ENCODE results near the gene USP10.
"Not testable (repeated sequence)": the region's sequence is repeated elsewhere in the genome, so short reads cannot be mapped to it uniquely, and the experiment has no call there.

The USP10 gene

DNA sequence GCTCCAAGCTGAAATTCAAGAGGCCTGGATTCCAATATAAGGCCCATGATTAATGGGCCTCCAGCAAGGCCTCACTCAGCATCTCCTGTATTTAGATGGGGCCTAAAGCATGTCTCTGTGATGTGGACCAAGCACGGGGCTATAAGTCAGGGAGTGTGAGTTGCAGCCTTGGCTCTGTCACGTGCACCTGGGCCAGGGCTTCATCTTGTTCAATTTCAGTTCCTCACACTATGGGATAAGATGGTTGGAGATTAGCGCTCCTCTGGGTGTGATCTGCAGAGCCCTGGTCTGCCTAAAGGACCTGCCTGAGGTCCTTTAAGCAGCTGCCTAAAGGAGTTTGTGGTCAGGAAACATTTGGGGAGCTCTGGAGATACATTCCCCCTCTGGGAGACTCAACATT lies 26.2 kb upstream of the USP10 start:
- DNase-seq (ENCODE audit: low read depth): no peak

DNA sequence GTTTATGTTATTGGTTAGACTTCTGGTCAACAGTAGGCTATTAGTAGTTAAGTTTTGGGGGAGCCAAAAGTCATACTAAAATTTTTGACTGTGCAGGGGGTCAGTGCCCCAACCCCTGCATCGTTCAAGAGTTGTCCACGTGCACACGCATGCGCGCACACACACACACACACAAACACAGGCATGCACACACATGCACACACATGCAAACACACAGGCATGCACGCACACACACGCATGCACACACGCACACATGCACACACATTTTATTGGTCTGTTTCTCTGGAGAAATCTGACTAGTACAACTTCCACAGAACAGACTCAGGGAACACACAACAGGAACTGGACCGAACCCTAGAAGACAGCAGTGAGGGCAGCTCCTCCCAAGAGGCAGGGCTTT lies 24.4 kb upstream of the USP10 start:
- no peak for DNase-seq (ENCODE audit: low read depth)

DNA sequence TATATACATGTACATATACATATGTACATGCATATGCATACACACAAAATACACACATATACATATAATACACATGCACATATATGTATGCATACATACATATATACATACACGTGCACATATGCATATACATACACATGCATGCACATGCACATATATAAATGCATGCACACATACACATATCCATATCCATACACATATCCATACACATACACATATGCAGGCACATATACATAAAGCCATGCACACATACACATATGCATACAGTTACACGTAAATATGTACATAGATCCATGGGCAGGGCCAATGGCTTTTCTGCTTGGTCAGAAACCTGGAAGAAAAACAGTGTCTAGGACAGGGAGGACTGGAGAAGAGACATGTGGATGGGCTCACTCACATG lies 23.9 kb upstream of the USP10 start:
- no peak for DNase-seq (ENCODE audit: low read depth)

DNA sequence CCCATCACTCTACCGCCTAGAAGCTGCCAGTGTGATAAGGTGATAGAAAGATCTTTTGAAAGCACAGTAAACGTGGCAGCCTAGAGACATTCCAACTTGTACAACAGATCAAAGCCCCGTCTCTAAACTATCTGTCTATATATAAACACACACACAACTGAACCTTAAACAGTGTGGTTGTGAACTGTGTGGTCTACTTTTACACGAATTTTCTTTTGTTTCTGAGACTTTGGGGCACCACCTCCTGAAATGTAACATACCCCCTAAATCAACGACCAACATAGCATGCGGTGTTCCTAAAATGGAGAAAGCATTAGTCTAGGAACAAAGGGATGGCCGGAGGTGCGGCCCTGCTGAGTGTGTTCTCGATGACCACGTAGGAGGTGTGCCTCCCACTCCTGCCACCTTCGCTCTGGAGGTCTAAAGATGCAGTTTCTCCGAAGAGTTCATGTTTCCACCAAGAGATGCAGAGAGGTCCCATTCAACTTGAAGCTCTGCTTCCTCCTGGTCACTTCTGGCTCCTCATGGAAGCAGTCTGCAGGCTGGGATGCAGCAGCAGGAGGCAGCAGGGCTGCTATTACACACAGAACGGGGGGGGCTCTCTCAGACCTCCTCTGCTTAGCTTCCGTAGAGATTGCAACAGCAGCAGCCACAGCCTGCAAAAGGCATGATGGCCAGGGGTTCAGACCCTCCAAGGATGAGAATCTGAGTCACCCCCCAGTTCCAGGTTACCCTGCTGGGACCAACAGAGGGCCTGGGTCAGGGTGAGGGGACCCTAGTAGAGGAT lies 22.6 kb upstream of the USP10 start:
- no peak for DNase-seq (ENCODE audit: low read depth)

DNA sequence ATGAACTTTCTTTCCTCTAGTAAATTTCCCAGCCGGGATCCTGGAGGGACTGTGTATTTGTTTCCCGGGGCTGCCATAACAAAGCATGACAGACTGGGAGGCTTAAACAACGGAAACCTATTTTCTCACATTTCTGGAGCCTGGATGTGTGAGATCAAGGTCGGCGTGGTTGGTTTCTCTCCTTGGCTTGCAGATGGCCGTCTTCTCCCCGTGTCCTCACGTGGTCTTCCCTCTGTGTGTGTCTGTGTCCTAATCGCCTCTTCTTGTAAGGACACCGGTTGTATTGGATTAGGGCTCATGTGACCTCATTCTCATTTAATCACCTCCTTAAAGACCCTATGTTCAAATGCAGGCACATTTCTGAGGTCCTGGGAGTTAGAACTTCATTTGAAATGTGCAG lies 22.0 kb upstream of the USP10 start:
- no peak for DNase-seq (ENCODE audit: low read depth)

DNA sequence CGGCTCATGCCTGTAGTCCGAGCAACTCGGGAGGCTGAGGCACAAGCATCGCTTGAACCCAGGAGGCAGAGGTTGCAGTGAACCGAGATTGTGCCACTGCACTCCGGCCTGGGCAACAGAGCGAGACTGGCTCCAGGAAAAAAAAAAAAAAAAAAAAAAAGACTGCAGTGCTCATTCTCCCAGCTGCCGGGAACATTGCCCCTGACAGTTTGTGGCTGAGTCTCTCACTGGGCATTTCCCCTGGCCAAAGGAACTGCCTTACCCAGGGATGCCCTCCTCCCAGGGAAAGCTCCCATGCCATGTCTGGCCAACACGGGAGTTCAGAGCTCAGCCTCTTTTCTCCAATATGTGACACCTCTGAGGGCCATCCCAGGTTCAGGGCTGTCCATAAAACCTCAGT lies 21.3 kb upstream of the USP10 start:
- DNase-seq (ENCODE audit: low read depth): no peak

DNA sequence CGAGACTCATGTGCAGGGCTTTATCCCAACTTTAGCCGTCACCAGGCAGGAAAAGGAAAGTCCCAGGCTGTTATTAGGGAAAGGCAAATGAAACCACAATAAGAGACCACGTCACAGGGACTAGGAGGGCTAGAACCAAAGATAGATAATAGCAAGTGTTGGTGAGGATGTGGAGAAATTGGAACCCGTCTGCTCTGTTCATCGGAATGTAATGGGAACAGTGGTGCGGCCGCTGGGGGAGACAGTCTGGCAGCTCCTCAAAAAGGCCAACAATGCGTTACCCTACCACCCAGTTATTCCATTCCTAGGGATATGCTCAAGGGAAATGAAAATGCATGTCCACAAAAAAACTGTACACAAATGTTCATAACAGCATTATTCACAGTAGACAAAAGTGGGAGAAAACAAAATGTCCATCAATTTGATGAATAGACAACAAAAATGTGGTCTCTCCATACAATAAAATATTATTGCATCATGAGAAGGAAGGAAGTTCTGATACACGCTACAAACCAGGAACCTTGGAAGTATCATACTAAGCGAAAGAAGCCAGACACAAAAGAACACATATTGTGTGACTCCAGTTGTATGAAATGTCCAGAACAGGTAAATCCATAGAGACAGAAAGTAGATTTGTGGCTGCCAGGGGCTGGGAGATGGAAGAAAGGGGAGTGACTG lies 19.5 kb upstream of the USP10 start:
- no peak for DNase-seq (ENCODE audit: low read depth)

DNA sequence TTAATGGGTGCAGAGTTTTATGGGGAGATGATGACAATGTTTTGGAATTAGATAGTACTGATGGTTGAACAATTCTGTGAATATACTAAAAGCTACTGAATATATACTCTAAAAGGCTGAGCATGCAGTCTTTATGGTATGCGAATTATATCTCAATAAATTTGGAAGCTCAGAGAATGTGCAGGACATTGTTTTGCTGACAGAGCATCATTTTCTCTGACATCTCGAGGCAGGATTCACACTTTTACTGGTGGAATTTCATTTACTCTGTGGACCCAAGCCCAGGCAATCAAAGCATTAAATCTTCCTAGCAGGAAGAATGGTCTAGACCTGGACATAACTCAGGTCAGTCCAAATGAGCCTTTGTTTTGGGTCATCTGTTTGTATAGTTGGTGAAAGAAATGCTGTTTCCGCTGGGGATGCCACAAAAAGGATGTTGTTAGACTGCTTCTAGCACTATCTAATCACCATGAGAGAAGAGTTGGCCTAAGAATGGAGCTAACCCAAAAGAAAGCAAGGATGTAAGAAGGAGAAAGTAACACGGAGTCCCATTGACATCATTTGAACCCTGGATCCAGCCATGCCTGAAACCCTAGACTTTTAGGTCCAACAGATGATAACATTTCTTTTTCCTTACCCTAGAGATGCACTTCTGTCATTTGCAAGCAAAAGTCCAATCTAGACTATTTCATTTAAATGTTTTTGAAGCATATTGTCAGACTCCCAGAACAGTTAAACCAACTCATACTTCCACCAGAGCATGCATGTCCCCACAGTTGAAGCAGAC lies 18.8 kb upstream of the USP10 start:
- DNase-seq (ENCODE audit: low read depth): no peak

DNA sequence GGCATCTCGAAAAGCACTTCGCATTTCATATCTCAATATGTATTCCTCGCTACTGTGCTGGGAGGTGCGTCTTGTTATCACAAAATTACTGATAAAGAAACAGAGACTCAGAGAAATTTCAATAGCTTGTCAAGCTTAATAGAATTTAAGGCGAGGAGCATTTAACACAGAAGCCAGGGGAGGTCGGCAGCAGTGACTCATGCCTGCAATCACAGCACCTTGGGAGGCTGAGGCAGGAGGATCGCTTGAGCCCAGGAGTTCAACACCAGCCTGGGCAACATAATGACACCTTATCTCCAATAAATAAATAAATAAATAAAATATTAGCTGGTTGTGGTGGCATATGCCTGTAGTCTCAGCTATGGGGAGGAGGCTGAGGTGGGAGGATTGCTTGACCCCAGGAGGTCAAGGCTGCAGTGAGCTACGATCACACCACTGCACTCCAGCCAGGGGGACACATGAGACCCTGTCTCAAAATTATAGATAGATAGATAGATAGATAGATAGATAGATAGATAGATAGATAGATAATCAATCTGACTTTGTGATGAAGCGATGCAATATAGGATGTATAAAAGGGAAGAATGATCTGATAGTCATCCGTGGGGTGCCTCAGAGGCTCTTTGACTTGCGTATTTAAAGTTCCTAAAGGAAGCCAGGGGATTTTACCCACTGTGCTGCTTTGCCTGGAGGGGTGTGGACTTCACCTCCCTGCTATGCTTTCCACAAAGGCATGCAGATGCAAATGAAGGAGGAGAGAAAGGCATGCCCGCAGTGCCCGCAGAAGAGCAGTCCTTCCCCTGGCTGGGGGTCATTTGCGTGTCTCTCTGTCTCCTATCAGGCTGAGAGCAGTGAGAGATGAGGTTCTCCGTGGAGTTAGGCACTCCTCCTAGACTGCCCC lies 15.9 kb upstream of the USP10 start:
- DNase-seq (ENCODE audit: low read depth): no peak

DNA sequence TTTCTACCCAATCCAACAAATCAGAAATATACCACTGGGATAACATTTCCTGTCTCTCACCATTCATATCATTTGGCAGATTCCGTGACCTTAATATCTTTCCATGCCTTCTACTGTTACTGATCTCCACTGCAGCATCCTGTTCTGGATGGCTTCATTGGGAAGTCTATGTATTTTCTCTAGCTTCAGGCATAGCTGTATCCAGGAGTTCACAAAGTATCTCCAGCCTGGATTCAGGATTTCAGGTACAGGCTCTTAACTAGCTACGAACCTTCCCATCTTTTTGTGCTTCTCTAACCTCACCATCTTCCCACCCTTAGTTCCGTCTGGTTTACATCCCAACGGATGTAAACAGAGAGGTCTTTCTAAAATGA lies 15.2 kb upstream of the USP10 start:
- no peak for DNase-seq (ENCODE audit: low read depth)

DNA sequence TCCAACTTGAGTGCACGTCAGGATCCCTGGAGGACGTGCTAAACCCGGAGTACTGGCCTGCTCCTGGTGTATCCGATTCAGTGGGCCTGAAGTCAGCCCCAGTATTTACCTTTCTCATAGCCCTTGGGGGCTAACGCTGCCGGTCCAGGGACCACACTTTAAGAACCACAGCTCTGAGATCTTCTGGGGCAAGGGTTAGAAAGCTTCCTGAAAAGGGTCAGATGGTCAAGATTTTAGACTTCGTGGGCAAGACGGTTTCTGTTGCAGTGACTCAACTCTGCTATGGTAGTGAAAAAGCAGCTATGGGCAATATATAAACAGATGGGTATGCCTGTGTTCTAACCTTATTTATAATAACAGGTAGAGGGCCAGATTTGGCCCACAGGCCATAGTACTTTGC lies 14.6 kb upstream of the USP10 start:
- DNase-seq (ENCODE audit: low read depth): no peak

DNA sequence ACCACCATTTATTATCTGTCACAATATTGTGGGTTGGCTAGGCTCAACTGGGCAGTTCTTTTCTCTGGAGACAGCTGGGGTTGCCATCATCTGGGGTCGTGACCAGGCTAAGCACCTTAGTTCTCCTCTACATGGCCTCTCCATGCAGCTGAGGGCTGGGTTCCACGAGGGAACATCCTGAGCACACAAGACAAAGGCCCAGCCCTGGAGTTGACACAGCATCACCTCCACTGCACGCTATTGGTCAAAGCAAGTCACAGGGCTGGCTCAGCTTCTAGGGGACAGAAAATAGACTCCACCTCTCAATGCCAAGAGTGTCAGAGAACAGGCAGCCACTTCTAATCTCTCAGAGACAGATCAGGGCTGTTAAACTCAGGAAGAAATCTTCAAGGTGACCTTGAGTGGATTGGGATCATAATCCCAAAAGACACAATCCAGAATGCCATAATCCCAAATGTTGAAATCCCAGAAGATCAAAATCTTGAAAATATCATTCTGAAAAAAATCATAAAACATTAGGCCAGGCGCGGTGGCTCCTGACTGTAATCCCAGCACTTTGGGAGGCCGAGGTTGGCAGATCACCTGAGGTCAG lies 13.0 kb upstream of the USP10 start:
- DNase-seq (ENCODE audit: low read depth): no peak

DNA sequence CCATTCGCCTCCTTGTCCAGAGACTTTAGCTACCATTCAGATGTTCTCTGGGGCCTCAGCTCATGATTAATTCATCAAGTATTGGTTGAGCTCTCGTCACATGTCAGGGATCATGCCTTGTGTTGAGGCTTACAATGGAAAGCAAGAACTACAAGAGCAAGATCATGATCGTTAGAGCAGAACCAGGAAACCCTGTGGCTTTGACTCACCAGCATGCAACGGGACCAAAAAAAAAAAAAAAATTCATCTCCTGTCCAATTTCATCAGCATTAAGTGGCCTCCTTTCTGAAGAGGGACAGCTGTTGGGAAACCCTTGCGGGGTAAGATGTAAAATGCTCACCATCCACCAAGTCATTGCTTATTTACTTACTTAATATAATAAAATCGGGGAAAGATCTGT lies 12.1 kb upstream of the USP10 start:
- DNase-seq (ENCODE audit: low read depth): peak; percentile 96

DNA sequence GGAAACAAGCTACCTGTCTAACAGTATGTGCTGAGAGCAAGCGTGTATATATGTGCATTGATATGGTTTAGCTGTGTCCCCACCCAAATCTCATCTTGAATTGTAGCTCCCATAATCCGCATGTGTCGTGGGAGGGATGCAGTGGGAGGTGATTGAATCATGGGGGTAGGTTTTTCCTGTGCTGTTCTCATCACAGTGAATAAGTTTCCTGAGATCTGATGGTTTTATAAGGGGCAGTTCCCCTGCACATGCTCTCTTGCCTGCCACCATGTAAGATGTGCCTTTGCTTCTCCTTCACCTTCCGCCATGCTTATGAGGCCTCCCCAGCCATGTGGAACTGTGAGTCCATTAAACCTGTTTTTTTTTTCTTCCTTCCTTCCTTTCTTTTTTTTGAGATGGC lies 11.6 kb upstream of the USP10 start:
- DNase-seq (ENCODE audit: low read depth): not testable (repeated sequence)

DNA sequence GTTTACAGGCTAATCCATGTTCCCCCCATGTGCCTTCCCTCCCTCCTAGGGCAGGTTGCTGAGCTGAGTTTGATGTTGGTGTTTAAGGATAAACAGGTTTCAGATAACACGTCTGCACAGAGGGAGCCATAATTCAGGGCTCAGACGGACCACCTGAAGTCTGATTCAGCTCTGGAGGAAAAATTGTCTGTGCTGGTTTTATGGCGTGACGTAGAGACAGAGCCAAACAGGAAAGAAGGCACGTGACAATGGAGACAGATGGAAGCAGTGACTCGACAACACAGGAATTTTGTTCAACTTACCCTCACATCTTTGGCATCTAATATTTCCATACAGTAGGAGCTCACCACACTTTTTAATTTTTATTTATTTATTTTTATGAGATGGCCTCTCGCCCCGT lies 10.7 kb upstream of the USP10 start:
- DNase-seq (ENCODE audit: low read depth): peak; percentile 91

DNA sequence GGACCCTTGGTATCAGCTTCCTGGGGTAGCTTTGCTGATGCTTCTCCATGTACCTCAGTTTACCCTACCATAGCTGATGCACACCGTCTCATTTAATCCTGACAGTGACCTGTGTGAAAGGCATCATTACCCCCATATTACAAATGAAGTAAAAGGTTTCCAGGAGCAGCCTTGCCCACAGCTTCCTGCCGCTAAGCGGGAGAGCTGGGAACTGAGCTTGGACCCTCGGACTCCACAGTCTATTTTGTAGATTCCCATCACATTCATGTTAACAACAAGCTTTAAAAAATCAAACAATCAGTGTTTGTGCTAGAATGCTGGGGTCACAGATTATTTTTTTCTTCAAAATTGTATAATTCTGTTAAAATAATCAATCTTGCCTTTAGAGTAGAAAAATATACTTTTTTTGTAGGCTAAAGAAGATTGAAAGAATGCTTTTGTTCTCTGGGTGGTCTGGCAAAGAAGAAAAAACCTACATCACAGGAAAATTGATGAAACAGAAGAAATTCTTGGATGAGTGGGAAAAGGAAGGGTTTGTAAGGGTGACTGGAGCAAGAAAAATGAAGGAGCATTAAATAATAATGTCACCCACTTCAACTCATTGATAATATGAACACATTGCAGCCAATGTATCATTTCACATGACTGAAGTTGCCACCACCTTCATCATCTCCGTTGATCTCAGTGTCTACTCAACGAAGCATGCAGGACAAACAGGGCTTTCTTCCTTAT lies 9.5 kb upstream of the USP10 start:
- DNase-seq (ENCODE audit: low read depth): no peak

DNA sequence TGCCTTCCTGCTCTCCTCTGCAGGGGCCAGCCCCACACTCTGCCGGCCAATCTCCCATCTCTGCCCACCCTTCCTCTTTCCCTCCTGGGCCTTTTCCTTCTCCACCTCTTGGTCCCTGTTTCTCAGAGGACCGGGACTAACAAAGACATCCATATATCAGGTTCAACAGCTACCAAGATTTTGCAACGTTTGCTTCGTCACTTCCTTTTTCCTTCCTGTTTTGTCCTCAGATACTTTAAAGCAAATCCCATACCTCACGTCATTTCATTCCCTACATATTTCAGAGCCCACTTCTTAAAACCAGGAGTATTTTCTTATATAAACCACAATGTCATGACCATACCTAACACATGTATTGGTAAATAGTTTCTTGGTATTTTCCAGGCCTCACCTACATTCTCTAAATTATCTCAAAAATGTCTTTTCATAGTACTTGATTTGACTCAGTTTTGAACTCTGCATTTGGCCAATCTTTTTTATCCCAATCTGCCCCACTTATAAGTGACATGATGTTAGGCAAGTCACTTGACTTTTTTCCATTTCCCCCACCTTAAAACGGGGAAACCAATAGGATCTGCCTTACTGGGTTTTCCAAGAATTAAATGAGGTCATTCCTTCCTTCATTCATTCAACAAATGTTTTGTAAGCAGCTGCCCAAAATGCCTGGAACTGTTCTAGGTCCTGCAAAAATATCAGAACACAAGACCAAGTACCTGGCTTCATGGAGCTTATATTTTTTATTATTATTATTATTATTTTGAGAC lies 7.2 kb upstream of the USP10 start:
- peak; percentile 51 for DNase-seq (ENCODE audit: low read depth)

DNA sequence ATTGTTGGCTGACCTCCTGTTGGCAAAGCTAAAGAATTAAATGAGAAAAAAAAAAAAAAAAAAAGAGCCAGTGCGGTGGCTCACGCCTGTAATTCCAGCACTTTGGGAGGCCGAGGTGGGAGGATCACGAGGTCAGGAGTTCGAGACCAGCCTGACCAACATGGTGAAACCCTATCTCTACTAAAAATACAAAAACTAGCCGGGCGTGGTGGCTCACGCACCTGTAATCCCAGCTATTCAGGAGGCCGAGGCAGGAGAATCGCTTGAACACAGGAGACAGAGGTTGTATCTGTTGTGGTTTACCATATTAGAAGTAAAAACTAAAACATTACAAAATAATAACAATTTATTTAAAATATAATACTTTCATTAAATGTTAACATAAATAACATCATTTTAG lies 5.9 kb upstream of the USP10 start:
- not testable (repeated sequence) for DNase-seq (ENCODE audit: low read depth)

DNA sequence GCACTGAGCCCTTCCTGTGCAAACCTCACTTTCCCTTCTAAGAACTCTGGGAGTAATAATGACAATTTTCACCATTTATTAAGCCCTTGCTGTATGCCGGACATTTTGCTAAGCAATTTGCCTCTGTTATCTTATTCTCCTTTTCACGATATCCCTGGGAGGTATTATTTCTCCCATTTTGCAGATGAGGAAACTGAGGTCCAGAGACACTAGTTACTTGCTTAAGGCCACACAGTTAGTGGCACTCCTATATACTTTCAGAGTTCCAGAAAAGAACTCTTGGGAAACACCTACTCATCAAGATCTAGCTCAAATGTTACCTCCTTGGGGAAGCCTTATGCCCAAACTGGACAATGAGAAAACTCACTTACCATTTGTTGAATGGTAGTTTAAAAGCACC lies 4.8 kb upstream of the USP10 start:
- DNase-seq (ENCODE audit: low read depth): no peak

DNA sequence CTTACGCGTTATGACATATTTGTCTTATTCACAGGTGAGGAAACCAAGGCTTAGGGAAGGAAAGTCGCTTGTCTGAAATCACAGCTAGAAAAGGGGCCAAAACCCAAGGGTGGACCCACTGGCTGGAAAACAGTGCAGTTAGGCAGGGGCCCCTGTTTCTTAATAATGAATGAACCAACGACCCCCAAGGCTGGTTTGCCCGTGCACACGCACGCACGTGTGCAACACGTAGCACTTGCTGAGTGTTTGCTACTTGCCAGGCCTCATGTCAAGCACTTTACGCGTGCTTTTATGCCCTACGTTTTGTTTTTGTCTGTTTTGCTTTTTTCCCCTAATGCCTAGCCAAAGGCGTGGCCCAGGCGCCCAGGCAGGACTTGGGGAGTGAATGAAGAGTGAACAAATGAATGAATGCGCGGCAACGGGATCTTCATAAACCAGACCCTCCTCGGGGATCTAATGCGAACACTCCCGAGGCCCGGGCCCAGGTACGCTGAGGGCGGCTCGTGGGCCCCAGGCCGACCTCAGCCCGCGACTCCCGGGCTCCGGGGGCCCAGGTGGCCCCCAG lies 571 bp upstream of the USP10 start:
- DNase-seq (ENCODE audit: low read depth): no peak
